GM21786 (cell line): ENCODE results near the gene DPP10.

Experiments used
- ATAC-seq: cut with Tn5 transposase; IDR thresholded peaks from one replicate; pipeline ENCODE4 v1.9.1; 2021; ENCODE audit not compliant: unreplicated experiment

DPP10 gene

DNA sequence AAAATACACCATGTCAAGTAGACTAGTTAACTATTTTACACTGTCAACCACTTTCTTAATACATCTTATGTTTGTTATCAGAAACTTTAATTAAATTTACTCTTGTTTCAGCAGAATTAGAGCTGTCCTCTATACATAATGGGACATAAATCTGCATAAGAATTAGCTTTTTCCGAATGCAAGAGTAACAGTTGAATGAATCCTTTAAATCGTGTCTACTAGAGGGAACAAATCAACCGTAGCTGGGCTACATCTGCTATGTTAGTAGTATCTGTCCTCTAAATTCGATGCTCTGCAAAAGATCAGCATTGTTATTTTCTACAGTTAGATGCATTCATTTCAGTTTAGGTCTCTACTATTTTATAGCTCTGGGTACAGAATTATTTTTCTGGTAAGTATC is 1090.6 kb downstream of the DPP10 start:
- ATAC-seq, result no peak

DNA sequence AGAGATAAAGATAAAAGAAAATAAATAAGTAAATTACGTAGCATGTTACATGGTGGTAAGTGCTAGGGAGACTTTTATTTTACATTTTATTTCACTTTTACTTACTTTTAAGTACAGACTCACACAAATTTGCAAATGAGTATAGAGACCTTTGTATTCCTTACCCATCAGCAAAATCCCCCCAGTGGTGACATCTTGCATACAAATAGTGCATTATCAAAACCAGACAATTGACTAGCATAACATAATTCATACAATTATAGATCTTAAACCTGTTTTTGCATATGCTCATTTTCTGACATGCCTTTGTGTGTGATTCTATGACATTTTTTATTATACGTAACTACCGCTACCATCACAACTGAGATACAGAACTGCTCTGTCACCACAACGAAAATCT is 1099.4 kb downstream of the DPP10 start:
- no peak for ATAC-seq

DNA sequence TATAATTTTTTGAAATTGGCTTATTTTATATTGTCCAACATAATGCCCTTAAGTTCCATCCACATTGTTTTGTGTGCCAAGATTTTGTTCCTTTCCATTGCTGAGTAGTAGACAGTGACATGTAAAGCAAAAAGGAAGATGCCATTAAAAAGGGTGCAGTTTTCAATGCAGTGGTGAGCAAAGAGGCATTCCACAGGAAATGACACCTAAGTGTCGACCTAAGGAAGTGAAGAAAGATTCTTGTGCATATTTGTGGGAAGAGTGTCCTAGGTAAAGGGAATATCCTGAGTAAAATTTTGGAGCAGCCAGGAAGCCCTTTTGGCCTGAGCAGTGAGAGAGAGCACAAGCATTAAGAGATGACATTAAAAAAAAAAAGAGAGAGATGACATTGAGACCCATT is 1099.9 kb downstream of the DPP10 start:
- ATAC-seq, result no peak

DNA sequence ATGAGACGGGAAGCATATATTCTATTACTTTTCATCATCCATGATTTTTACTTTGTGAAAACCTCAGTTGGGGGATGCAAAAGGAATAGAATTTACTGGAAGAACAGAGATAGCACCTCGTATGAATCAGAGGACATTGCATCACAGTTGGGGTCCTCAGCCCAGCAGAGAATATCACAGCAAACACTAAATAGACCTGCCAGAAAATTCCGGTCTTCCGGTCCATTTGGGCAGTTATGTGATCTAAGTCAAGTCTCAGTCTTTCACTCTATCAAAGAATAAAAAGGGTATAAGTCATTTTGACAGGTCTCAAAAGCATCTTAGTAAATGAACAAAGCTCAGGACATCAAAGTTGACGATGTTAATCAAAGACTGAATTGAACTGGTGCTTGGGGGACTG is 1100.6 kb downstream of the DPP10 start:
- no peak for ATAC-seq

DNA sequence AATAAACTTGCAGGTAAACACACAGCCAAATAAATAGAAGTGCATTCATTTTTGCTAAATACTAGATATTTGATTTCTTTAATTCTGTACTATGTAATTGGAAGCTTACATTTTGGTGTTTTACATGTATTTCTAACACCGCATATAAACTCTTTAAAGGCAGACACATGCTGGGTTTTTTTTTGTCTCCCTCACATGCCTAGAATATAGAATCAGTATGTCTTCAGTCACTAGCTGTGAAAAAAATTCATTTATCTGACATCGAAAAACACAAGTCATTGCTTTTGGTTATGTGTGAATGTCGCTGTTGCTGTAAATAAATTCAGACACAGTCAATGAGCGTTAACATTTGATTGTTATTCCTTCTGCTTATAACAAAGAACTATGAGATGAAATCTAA is 1101.0 kb downstream of the DPP10 start:
- no peak for ATAC-seq

DNA sequence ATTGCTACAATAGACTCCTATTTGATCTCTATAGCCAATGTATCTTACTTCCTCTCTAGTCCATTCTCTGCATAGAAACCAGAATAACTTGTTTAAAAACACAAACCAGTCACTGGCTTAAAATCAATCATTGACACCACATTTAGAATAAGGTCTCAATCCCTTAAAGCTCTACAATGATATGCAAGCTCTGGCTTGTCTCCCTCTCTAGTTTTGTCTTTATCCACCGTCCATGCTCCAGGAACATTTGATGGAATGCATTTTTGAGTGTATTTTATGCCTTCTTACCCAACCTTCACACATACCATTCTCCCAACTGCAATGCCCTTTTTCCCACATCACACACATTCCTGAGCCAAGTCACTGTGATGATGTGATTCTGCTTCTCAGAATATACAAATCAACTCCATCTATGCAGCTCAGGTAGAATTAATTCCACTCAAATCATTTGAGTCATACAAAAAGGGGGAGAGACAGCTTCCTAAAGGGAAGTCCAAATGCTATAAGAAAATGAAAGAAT is 1107.2 kb downstream of the DPP10 start:
- no peak for ATAC-seq

DNA sequence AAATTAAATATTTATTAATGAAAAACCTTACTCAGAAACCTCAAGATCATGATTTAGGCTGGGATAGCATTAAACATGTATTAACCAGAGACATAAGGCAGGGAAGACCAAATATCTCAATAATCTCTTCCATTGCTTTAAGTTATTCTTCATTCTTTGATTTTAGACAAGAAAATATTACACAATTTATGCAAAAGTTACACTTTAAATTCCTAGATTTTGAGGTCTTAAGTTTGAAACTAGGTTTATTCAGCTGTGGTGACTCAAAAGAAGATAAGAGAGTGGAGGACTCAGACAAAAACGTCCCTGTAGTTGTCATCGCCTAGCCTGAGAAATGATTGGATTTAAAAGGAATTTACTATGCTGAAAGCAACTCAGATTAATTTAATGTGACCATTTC is 1110.3 kb downstream of the DPP10 start:
- no peak for ATAC-seq

DNA sequence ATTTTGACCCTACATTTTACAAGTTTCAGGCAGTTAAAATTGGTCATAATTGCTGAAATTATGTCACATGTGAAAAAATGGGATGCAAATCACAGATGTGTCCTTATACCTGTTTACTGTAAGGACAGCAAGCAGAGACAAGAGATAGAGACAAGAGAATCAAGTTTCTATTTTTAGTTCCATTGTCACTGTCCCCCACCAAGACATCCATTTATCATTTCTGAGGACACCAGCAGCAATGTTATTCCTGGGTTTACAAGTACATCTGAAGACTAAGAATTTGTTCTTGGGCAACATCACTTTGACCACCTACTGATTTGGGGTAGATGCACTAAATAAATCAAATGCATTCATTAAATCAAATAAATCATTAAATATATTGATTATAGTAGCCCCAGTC is 1111.7 kb downstream of the DPP10 start:
- no peak for ATAC-seq

DNA sequence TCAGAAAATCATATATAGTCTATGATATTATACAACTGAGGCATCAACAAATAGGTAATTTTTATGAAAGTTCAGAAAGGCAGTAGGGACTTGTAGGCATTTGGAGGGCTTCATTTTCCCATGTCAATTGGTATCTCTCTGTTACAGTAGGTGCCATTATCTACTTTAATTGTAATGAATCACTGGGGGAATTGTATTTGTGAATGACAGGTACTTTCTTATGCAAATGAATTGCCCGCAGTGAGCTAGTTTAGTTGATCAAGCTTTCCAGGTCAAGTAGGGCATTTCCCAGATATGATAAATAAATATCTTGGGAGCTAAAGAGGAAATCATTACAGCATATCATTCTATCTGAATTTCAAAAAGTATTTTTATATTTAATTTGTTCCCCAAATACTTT is 1116.3 kb downstream of the DPP10 start:
- ATAC-seq, result no peak

DNA sequence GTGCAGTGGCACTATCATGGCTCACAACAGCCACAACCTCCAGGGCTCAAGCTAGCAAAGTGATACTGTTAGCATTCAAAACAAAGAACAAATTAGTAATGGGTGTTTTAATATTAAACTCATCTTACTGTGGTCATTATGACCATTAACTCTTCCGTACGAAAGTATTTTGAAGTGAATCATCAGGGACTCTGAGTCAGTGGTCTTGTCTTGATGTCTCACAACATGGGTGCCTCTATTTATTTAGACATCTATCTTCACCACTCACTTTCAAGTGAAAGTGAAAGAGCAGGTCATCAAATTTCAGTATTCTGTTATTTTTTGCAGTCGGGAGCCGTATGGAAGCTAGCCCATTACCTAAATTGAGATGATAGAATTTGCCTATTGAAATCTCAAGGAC is 1118.2 kb downstream of the DPP10 start:
- no peak for ATAC-seq

DNA sequence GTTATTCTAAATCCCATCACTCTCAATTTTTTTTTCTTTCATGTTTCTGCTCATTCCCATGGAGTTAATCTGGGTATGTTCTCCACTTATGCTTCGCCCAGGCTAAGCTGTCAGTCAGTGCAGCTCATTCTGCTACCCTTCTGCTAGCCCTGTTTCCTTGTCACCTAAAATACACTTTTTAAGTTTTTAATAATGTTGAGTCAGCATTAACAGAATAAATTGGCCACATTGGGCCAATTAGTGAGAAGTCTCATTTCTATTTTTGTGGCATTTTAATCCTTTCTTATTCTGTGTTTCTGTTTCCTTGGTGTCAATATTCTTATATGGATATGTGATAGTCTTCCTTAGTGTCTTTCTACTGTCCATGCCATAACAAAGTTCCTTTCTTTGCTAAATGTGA is 1126.2 kb downstream of the DPP10 start:
- ATAC-seq, result no peak

DNA sequence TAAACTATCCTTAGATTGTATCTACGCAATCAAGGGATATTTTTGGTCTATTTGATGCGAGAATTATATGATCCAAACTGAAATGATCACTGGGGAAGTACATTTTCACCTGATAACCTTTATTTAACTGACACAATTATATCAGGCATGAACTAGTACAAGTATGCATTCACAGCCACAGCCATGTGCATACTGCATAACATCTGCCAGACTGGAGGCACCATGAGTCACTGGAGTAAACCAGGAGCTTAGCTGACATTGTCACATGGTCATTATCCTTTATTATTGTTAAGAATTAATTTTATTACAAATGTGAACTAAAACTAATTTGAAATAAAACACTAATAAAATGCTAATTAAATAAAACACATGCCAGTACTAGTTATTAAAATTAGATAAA is 1127.1 kb downstream of the DPP10 start:
- ATAC-seq, result no peak

DNA sequence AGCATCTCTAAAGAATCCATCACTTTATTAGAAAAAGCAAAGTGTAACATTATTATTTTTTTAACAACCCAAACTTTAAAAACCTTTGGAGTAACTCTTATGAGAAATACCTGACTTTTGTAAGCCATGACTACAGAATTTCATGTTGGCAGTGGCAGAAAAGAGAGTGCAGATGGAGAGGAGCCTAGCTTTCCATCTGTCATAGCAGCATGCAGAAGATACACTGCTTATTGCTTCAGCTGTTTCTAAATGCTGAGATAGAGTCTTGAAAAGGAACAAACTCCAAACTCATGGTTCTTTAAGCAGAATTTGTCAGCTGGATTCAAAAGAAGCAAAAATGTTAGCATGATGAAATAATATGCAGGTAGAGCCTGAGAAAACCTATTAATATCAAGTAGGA is 1130.3 kb downstream of the DPP10 start:
- no peak for ATAC-seq

DNA sequence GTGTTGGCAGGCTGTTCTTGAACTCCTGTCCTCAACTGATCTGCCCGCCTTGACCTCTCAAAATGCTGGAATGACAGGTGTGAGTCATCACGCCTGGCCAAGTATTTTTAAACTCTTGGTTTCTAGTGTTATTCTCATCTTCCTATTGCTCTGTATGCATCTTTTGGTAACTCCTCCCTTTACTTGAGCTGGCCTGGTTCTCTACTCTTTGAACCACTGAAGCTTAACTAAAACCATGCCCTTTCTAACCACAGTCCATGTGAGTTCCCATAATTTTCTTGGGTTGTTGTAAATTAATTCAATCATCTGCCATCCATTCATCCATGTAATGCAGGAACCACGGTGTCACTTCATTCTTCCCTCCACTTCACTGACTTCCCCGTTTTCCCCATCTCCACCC is 1131.3 kb downstream of the DPP10 start:
- no peak for ATAC-seq

DNA sequence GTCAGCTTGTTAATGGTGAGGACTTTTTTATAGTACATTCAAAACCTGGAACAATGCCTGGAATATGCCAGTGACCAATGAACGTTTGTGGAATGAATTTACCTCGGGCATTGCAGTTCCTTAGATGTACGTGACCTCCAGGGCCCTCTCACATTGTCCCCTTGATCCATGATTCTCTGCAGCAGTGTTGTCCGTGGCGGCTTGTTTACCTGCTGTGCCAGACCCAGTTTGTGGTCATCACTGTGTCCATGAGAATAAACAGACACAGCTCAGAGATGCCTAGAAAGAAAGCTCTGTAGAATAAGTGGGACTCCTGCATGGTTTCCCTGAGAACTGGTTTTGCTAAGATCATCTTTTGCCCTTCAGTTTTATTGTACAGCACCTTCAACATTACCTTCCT is 1132.2 kb downstream of the DPP10 start:
- no peak for ATAC-seq

DNA sequence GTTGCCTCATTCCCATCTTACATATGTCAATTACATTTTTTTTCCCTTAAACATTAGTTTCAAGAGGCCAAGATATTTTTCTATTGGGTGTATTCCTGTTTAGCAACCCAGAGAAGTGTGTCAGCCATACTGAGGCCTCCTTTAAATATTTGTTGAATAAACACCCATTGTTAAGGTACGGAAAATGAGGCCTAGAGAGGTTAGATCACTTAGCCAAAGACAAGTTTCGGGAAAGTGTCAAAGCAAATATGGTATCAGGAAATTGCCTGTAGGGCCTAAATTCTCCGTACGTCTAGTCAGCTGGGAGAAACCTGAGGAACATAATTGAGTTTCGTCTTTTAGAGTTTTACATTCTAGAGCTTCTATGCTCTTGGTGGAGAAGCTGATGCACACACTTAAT is 1138.3 kb downstream of the DPP10 start:
- ATAC-seq, result no peak

DNA sequence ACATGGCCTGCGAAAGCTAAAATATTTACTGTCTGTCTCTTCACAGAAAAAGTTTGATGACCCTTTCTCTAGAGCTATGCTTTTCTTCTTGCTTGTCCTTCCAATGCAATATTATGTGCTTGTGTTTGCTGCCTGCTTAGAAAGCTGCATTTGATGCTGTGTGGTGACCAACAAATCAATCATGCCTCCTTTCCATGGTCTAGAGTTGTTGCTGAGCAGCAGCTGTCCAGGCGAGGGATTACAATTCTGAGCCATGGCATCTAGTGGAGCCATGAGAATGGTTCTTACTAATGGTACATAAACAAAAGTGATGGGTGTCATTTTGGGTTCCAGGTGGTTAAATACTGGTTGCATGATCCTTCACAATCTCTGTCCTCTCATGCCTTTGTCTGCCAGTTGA is 1142.1 kb downstream of the DPP10 start:
- ATAC-seq, result no peak

DNA sequence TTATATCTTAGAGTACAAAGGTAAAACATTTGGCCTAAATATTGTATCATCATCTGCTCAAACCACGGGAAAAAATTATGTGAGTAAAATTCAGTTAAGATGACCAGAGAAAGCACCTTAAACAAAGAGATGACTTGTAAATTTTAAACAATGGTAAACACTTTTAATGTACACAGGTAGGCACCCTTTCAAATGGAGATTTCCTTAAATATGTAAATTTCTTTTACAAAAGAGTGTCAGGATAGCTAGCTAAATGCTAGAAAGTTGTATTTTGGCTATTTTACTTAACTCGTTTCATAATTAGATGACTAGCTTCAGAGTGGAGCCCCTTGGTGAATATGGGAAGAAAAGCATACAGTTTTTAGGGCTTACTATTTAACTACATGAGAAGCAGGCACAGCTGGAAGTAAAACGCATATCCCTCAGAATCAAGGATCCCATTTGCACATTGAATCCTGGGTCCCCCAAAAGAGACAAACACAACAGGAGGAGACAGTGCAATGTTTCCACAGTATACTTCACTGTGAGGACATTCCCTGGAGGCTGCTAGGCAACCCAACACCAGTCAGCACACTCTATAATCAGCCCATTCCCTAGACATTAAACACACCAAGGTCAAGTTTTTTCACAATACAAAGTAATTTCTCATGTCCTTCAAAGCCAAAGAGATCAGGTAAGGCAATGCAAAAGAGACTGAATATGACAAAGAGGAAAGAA is 1154.4 kb downstream of the DPP10 start:
- ATAC-seq, result no peak

DNA sequence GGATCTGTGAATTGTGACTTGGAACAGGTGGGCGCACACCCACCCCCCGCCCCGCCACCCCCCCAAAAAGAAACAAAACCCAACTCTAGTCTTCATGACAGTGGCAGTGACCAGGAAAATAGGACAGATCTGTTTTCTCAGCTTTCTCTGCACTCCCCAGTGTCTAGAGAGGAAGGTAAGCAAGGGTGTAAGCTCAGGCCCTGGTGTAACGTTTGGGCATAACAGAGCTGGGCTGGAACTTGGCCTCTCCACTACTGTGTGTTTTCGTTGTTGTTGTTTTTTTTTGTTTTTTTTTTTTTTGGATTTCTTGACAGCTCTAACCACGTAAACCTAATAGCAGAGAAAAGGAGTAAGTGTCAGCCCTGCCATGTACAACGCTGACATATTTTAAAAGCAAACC is 1160.8 kb downstream of the DPP10 start:
- ATAC-seq, result no peak

DNA sequence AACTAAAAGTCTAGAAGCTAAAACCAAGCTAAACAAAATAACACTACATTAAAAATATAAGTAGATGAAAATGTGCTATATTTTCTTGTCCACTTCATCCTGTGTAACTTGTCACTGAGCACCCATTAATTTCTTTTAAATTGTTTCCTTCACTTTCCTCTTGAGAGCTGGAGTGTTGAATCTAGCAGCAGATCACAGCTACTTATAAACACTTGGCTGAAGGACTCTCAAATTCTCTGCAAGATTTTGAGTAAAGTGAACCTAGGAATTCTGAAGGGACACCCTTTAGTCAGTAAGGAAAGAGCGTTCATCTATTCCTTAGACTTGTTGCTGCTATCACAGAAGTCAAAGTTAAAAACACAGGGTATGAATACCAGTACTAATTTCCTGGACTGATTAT is 1163.9 kb downstream of the DPP10 start:
- ATAC-seq, result no peak

DNA sequence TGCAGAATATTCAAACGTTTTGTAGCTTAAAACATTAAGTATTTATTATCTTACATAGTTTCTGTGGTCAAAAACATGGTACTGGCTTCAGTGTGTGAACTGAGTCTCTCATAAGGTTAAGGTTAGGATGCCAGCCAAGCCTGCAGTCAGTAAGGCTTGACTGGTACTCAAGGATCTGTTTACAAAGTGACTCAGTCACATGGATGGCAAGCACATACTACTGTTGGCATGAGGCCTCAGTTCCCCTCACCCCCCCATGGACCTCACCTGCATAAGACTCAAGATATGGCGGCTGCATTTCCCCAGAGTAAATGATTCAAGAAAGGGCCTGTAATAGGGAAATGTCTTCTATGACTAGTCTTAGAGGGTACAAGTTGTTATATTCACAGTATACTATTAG is 1167.5 kb downstream of the DPP10 start:
- ATAC-seq, result no peak

DNA sequence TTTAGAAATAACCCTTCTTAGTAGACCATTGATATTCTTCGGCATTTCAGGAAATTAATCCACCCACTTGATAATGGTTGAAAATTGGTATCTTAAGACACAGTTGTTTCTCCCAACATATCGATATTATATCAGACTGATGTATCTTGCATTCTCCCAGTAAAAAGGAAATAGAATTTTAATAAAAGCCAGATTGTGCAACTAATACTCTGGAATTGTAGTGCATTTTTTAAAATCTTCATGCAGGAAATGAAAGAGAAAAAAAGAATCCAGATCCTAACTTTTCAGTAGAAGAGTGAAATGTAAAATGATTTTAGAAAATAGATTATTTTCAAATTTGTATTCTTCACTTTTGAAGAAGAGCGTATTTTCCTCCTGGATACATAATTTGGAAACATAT is 1168.4 kb downstream of the DPP10 start:
- ATAC-seq, result no peak

DNA sequence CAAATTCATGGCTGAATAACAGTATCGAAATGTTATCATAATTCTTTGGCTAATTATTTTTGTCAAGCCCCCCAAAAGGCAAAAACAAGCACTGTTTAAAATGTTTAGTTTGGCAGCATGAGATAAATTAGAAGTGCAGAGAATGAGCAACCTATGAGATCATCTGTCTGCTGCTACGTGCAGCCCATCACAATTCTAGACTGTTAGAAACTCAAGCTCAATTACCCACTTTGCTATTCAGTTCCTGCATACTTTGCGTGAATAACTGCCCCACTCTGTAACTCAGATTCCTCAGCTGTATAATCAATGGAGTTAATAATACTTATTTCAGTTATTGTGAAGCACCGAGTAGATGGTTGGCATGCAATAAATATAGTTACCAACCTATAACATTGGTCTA is 1181.9 kb downstream of the DPP10 start:
- no peak for ATAC-seq
